ENCODE results near the gene EPB41L2.

DNA sequence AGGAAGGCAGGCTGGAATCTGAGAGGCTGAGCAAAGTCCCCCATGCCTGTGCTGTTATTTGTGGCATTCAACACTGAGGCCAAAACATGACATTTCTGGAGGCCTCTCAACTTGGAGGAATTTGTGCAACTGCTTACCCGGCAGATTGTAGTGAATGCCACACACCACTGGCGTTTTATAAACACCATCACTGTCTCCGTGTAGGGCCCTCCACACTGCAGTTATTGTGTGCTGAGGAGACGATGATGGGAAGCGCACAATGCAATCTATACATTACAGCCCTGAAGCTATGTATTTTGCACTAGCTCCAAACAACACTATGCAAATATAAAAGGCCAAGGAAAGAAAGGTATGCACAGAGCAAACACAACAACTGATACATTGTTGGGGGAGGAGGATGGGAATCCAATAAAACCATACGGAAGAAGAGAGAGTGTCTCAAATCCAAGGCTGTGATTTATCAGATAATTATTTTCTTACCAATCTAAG is 129.3 kb downstream of the EPB41L2 start:
- TF ChIP-seq CTCF (IDR thresholded peaks at IDR 0.05) (no peak), POLR2A (IDR thresholded peaks at IDR 0.05) (no peak)
